HG02884 (cell line): ENCODE data around the gene PWWP3B.
"Not testable (repeated sequence)": the region's sequence is repeated elsewhere in the genome, so short reads cannot be mapped to it uniquely, and the experiment has no call there.

Experiments
- ATAC-seq: cut with Tn5 transposase; IDR thresholded peaks from one replicate; pipeline ENCODE4 v1.9.1; 2021; ENCODE audit warnings: mild to moderate bottlenecking, moderate library complexity; ENCODE audit not compliant: unreplicated experiment

The PWWP3B gene

DNA sequence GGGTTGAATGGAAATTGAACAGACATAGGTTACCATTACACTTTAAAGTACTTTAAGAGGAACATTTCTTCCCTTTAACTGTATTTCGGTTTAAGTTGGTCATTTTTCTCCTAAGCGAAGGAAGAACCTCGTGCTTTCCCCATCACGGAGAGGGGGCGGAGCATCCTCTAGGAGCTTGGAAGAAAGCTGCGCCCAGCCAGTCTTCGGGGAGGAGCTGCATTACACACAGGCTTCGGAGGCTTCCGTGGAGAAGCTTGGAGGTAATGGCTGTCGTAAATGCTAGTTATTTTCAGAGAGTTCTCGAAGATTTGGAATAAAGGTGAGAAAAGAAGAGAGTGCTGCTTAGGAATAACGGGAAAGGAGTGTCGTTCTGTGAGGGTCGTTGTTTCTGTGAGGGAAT lies at the start of gene PWWP3B:
TSS of gene PWWP3B (plus strand) at position 199 of the 400 bp plus-strand sequence. CDS start 37,128 bp downstream, outside the sequence.
- no peak for ATAC-seq

DNA sequence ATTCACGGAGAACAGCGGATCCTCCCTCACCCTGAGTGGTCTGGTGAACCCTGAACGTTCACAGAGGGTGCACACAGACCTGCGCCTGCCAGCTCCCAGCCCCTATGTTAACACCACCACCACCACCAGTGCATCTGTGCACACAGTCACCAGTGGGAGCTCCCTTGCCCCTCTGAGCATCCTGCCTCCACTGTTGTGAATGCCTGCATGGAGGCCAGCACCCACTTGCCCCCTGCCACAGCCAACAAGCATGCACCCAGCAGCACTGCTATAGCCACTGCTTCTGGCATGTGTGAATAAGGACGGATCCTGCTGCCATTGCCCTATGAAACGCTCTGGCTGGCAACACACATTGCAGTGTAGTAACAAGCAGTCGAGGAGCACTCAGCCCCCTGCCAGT lies 29.1 kb upstream of the PWWP3B start:
- ATAC-seq: no peak

DNA sequence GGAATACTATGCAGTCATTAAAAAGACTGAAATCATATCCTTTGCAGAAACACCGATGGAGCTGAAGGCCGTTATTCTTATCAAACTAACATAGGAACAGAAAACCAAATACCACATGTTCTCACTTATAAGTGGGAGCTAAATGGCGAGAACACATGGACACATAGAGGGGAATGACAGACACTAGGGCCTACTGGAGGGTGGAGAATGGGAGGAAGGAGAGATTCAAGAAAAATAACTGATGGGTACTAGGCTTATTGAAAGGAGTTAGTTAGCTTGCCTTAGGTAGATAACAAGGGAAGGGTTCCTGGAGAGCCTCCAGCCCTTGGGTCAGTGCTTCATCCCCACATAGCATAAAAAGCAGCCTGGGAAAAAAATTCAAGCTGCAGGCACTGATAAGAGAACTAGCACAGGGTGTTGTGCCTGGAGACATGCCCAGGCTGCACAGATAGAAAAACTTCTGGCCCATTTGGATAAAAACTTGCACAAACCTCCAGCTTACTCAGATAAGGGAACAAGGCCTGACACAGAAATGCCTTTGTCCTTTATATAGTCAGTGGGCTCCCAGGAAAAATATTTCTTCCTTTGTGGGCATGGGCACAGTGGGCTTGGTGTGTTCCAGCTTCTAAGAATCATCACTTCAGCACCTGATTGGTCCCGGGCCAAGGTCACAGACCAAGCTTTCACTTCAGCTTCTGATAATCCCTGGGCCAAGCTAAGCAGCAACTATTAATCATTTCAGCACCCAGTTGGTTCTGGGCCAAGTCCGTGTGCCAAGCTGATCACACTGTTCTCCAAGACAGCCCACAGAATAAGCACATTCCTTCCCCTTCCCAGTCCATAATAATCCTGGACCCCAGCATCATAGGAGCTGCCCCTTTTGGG lies 23.1 kb upstream of the PWWP3B start:
- ATAC-seq: no peak

DNA sequence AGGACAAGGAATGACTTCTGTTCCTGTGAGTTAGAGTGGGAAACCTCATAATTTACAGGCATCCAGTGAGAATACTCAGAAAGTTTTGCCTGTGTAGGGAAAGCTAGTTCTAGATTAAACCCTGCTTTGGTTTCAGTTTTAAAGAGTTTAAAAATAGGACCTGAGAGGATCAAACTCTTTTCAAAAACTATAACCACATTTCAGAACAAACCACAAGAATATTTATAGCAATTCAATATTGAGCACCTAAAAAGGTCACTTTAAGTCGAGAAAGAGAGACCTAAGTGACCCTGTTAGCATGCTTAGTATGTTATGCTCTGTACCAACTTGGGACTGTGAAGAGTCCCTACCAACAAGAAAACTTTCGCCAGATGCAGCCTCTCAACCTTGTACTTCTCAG lies 17.4 kb upstream of the PWWP3B start:
- ATAC-seq: no peak

DNA sequence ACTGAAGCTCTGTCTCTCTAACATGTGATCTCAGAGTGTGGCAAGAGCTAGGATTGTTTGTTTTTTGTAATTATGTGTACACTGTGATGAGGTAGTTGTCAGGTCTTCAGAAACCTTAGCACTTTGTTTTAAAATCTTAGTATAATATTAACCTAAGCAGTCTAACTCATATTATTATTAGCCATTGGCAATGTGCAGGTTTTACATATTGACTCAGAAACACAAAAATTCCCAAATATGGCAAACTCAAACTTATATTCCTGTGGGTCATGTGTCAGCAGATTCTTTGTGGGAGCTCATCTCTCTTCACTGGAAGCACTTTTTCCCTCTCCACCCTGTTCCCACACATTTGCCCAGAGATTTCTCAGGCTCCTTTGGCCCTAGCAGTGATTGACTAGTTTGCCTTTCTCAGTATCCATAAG lies 8.2 kb upstream of the PWWP3B start:
- no peak for ATAC-seq

DNA sequence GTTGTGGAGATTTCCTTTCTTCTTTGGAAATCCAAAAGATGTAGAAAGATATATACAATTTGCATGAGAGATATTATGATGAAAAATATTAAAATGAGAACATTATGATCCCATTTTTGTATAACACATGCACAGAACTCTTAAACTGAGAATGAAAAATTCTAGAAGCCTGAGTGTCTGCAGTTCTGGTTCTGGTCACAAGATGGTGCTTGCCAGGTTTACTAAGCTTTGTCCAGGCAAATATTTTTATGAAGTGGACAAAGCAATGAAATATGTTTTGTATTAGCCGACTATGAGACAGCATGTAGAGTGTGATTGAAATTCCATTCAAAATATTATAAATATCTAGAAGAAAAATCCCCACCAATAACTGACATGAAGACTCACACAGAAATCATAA lies 2.2 kb downstream of the PWWP3B start:
- no peak for ATAC-seq

DNA sequence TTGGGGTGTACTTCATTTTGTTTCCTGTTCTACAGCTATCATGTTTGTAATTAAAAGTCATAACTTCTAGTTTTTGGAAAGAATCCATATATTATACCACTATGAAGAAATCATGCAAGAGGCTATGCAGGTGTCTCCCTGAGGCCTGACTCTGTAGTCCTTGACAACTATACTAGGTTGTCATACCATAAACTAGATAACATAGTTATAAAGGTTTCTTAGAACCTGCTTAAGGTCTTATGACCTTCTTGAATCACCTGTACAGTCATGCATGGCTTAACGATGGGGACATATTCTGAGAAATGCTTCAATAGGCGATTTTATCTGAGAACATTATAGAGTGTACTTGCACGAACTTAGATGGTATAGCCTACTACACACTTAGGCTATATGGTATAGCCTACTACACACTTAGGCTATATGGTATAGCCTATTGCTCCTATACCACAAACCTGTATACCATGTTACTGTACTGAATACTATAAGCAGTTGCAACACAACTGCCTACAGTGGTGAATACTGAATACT lies 3.3 kb downstream of the PWWP3B start:
- ATAC-seq: no peak

DNA sequence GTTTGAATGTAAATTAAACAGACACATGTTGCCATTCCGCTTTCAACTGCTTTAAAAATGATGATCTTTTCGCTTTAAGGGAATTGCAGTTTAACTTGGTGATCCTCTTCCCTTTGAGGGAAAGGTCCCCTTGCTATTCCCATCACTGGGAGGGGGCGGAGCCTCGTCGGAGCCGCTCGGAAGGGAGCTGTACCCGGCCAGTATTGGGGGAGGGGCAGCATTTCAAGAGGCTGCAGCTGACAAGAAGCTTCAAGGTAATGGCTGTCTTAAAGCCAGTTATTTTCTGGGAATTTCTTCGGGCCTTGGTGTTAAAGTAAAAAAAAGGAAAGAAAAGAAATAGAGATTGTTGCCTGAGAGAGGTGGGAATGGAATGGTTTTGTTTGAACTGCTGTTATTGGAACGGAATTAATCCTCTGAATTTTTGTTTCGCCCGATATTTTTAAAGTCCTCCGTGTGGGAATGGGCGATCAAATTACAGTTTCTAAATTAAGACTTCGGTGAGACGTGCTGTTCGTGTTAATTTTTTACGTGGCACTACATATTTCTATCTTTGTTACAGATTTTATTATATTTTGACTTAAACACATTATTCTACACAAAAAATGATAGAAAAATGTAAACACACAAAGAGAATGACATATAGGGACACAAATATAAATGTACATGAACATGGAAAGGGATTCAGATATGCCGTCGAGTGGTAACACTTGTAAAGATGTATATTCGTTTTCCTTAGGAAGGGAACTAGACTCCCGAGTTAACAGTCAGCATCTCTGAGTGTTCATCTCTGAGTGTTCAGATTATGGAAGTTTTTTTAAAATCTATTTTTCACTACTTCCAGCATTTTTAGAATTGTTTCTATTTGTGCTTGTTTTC lies 9.2 kb downstream of the PWWP3B start:
- ATAC-seq: no peak

DNA sequence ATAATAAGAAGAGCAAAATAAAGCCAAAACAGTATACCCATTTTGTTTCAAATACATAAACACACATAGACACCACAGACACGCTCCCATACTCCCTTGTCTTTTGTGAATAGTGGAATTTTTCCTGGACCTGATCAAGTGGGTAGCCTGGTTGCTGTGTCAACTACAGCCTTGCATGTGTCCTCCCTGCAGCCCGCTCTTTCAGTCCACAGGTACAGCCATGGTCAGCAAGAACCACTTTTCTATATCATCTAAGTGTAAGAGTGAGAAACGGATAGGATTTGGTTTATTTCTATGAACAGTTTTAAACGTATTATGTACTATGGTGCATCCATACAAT lies 9.8 kb downstream of the PWWP3B start:
- ATAC-seq: no peak

DNA sequence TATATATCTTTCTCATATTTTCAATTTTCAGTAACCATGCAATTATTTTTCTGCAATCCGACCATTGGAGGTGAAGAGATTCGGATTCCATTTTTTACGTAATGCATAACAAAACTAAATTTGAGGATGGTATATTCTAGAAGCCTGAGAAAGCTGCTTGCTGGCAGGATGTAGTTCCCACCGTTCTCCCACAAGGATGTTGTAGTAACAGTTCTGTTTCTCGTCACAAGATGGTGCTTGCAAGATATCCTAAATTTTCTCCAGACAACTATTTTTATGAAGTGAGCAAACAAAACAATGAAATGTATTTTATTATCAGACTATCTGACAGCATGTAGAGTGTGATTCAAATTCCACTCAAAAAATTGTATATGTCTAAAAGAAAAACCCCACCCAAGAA lies 10.7 kb downstream of the PWWP3B start:
- ATAC-seq: no peak

DNA sequence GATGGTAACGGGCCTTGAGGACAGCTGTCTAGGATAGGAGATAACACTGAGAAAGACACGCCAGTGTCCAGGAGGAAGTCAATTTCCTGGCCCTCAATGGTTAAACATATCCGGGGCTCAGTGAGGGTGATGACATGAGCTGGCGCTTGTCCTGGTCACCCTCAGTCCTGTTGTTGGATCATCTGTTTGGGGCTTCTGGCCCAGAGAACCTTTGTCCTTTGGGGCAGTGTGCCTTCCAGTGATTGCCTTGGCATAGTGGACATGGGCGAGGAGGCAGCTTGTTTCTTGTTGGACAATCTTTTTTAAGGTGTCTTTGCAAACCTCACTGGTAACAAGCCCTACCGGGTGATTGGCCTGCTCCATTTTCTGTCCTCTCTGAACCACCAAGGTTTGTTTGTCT lies 15.6 kb downstream of the PWWP3B start:
- not testable (repeated sequence) for ATAC-seq

DNA sequence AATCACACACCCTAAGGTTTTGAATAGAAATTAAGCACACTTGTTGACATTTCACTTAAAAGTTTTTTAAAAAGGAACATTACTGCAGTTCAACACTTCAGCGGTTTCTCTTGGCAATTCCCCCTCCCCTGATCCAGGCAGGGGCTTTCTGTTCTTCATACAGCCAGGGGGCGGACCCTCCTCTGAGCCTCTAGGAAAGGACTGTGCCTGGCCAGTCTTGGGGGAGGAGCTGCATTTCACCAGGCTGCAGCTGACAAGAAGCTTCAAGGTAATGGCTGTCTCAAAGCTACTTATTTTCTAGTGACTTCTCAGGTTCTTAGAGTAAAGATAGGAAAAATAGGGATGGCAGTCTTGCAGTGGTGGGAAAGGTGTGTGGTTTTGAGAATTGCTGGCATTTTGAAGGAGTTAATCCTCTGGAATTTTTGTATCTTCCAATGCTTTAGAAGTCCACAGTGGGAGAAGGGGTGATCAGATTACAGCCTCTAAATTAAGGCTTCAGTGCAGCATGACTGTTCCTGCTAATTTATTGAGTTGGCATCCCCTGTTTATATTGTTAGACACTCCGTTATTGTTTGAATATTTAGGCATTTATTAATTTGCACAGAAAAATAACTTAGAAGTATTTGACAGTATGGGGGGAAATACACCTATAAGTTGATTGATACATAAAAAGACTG lies 33.5 kb downstream of the PWWP3B start:
- no peak for ATAC-seq

DNA sequence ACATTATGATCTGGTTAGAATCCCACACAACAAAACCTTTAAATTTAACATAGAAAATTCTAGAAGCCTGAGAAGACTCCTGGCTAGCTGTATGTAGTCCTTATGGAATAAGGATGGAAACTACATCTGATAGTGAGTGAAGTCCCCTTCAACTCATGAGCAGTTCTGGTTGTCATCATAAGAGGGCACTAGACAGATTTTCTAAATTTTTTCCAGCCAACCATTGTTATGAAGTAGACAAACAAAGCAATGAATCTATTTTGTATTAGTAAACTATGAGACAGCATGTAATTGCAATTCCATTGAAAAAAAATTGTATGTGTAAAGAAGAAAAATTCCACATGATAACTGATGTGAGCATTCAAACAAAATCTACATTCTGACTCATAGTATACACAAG lies 35.2 kb downstream of the PWWP3B start:
- no peak for ATAC-seq

DNA sequence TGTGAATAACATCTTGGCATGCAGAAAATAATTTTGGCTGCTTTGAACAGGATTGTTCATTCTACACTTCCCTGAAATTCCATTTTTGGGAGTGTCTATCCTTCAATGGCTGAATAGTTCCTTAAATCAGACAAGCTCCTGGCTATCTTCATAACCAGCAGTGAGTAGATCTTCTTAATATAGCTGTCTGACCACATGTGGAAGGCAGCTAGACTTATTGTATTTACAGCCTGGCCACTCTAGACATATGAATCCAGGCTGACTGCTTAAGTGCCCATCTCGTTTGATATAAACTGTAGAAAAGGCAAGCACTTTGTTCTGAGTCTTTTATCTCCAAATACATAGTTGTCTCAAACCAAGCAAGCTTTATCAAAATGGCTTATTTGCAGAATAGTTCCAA lies 40.0 kb downstream of the PWWP3B start:
- no peak for ATAC-seq
